ENCODE data around the gene PPIAL4G.
"Not testable (repeated sequence)": the region's sequence is repeated elsewhere in the genome, so short reads cannot be mapped to it uniquely, and the experiment has no call there.

PPIAL4G gene

GRCh38 chr1:148522561-148523204 is 39.6 kb upstream of the PPIAL4G start (continued):
- peak; percentile 100 for TF ChIP-seq ZSCAN30 (tag by site-specific recombination; IDR thresholded peaks at IDR 0.05)
- peak; percentile 82 for TF ChIP-seq YY1 (tag by site-specific recombination; IDR thresholded peaks at IDR 0.05)
- peak; percentile 95 for TF ChIP-seq ZNF324 (tag by site-specific recombination; IDR thresholded peaks at IDR 0.05)
- TF ChIP-seq ZNF596 (tag by site-specific recombination; IDR thresholded peaks at IDR 0.05), result peak; percentile 84
- TF ChIP-seq, protein P1, sequence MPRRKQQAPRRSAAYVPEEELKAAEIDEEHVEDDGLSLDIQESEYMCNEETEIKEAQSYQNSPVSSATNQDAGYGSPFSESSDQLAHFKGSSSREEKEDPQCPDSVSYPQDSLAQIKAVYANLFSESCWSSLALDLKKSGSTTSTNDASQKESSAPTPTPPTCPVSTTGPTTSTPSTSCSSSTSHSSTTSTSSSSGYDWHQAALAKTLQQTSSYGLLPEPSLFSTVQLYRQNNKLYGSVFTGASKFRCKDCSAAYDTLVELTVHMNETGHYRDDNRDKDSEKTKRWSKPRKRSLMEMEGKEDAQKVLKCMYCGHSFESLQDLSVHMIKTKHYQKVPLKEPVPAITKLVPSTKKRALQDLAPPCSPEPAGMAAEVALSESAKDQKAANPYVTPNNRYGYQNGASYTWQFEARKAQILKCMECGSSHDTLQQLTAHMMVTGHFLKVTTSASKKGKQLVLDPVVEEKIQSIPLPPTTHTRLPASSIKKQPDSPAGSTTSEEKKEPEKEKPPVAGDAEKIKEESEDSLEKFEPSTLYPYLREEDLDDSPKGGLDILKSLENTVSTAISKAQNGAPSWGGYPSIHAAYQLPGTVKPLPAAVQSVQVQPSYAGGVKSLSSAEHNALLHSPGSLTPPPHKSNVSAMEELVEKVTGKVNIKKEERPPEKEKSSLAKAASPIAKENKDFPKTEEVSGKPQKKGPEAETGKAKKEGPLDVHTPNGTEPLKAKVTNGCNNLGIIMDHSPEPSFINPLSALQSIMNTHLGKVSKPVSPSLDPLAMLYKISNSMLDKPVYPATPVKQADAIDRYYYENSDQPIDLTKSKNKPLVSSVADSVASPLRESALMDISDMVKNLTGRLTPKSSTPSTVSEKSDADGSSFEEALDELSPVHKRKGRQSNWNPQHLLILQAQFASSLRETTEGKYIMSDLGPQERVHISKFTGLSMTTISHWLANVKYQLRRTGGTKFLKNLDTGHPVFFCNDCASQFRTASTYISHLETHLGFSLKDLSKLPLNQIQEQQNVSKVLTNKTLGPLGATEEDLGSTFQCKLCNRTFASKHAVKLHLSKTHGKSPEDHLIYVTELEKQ (tag by site-specific recombination; IDR thresholded peaks at IDR 0.05; ENCODE audit: borderline replicate concordance), result peak; percentile 76; the same call in 1 of the 2 replicates
- peak; percentile 97 for TF ChIP-seq PRDM1 (tag by site-specific recombination; IDR thresholded peaks at IDR 0.05)

- H3K4me3 ChIP-seq (ENCODE audit: low read depth, low read length), result peak overlapping the region; percentile 22; the same call in 1 of the 2 replicates
- H3K36me3 ChIP-seq (ENCODE audit: control insufficient read depth in 2 of 2, insufficient read depth in 1 of 2, low read length in 2 of 2); H3K4me1 ChIP-seq (ENCODE audit: control insufficient read depth, insufficient read depth, low read length); H3K9me3 ChIP-seq (ENCODE audit: control insufficient read depth, insufficient read depth, low read depth, low read length); CTCF ChIA-PET: not testable (repeated sequence)
- POLR2A ChIA-PET, result interaction anchor here (0.9 kb wide), 1 partner anchor 134 kb away, joined by 5 read pairs; no protein-coding TSS in a partner anchor
- H3K27ac ChIP-seq (ENCODE audit: extremely low read depth, low read depth, low read length), result peak overlapping the region; percentile 79; the same call in 1 of the 2 replicates
- peak; percentile 72 for TF ChIP-seq ZBTB11 (tag by site-specific recombination; conservative IDR thresholded peaks at IDR 0.05; ENCODE audit: low read depth)
- peak; percentile 70 for TF ChIP-seq SP2 (tag by site-specific recombination; IDR thresholded peaks at IDR 0.05)
- peak; percentile 50; the same call in 1 of the 2 replicates for TF ChIP-seq FEZF1 (tag by site-specific recombination; IDR thresholded peaks at IDR 0.05)
- peak; percentile 52; the same call in 1 of the 2 replicates for TF ChIP-seq ZNF76 (tag by site-specific recombination; IDR thresholded peaks at IDR 0.05; ENCODE audit: borderline replicate concordance, low read depth)
- peak; percentile 84 for TF ChIP-seq ZNF518A (tag by site-specific recombination; conservative IDR thresholded peaks at IDR 0.05; ENCODE audit: low read depth)
- peak; percentile 34 for TF ChIP-seq GLIS2 (tag by site-specific recombination; IDR thresholded peaks at IDR 0.05)
- TF ChIP-seq, protein P2, sequence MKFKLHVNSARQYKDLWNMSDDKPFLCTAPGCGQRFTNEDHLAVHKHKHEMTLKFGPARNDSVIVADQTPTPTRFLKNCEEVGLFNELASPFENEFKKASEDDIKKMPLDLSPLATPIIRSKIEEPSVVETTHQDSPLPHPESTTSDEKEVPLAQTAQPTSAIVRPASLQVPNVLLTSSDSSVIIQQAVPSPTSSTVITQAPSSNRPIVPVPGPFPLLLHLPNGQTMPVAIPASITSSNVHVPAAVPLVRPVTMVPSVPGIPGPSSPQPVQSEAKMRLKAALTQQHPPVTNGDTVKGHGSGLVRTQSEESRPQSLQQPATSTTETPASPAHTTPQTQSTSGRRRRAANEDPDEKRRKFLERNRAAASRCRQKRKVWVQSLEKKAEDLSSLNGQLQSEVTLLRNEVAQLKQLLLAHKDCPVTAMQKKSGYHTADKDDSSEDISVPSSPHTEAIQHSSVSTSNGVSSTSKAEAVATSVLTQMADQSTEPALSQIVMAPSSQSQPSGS (tag by site-specific recombination; IDR thresholded peaks at IDR 0.05; ENCODE audit: low read depth), result peak; percentile 92
- peak; percentile 97 for TF ChIP-seq ZNF629 (tag by site-specific recombination; IDR thresholded peaks at IDR 0.05)
- TF ChIP-seq, protein P3, sequence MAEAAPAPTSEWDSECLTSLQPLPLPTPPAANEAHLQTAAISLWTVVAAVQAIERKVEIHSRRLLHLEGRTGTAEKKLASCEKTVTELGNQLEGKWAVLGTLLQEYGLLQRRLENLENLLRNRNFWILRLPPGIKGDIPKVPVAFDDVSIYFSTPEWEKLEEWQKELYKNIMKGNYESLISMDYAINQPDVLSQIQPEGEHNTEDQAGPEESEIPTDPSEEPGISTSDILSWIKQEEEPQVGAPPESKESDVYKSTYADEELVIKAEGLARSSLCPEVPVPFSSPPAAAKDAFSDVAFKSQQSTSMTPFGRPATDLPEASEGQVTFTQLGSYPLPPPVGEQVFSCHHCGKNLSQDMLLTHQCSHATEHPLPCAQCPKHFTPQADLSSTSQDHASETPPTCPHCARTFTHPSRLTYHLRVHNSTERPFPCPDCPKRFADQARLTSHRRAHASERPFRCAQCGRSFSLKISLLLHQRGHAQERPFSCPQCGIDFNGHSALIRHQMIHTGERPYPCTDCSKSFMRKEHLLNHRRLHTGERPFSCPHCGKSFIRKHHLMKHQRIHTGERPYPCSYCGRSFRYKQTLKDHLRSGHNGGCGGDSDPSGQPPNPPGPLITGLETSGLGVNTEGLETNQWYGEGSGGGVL (tag by site-specific recombination; IDR thresholded peaks at IDR 0.05), result peak; percentile 24; the same call in 1 of the 2 replicates
- TF ChIP-seq ZNF366 (tag by site-specific recombination; conservative IDR thresholded peaks at IDR 0.05), result peak; percentile 94
- peak; percentile 86 for TF ChIP-seq ZNF341 (tag by site-specific recombination; IDR thresholded peaks at IDR 0.05; ENCODE audit: low read depth)
- TF ChIP-seq ZBTB8A (tag by site-specific recombination; IDR thresholded peaks at IDR 0.05), result peak; percentile 96
- TF ChIP-seq ZBTB21 (tag by site-specific recombination; IDR thresholded peaks at IDR 0.05), result peak; percentile 97
These were observed 39.0 kb upstream of the PPIAL4G start for GRCh38 chr1:148522072-148522471.

All from HEK293 (cell line).